ENCODE results near the gene KLHDC8A.

KLHDC8A gene

GRCh38 chr1:205344066-205344928 lies 12.4 kb downstream of the KLHDC8A start:
- DNase-seq (ENCODE audit: low spot score) = peak; percentile 74

- DNase-seq (ENCODE audit: low spot score) = peak; percentile 78
Observed at GRCh38 chr1:205343431-205344065, 13.2 kb downstream of the KLHDC8A start.

- DNase-seq (ENCODE audit: low spot score) = no peak
Observed at GRCh38 chr1:205342986-205343385, 13.7 kb downstream of the KLHDC8A start.

GRCh38 chr1:205340676-205341075 lies 16.0 kb downstream of the KLHDC8A start:
- DNase-seq (ENCODE audit: low spot score) = no peak

- no peak for DNase-seq (ENCODE audit: low spot score)
Observed at GRCh38 chr1:205339717-205340116, 17.0 kb downstream of the KLHDC8A start.

GRCh38 chr1:205339197-205339702 lies 17.5 kb downstream of the KLHDC8A start:
- DNase-seq (ENCODE audit: low spot score) = no peak

- no peak for DNase-seq (ENCODE audit: low spot score)
Observed at GRCh38 chr1:205338011-205338410, 18.7 kb downstream of the KLHDC8A start.

- DNase-seq (ENCODE audit: low spot score) = no peak
Observed at GRCh38 chr1:205337481-205337880, 19.2 kb downstream of the KLHDC8A start.

GRCh38 chr1:205335692-205336091 lies 21.0 kb downstream of the KLHDC8A start:
- peak; percentile 86 for DNase-seq (ENCODE audit: low spot score)

GRCh38 chr1:205332015-205332791 lies 24.5 kb downstream of the KLHDC8A start:
- no peak for DNase-seq (ENCODE audit: low spot score)

GRCh38 chr1:205330150-205330549 lies 26.6 kb downstream of the KLHDC8A start:
- no peak for DNase-seq (ENCODE audit: low spot score)

GRCh38 chr1:205329719-205330118 lies 27.0 kb downstream of the KLHDC8A start:
- DNase-seq (ENCODE audit: low spot score) = no peak

- DNase-seq (ENCODE audit: low spot score) = no peak
Observed at GRCh38 chr1:205328476-205328875, 28.2 kb downstream of the KLHDC8A start.

- DNase-seq (ENCODE audit: low spot score) = no peak
Observed at GRCh38 chr1:205326812-205327466, 29.8 kb downstream of the KLHDC8A start.

GRCh38 chr1:205325334-205325884 lies 31.3 kb downstream of the KLHDC8A start:
- peak; percentile 81 for DNase-seq (ENCODE audit: low spot score)

- DNase-seq (ENCODE audit: low spot score) = no peak
Observed at GRCh38 chr1:205324781-205325180, 31.9 kb downstream of the KLHDC8A start.

GRCh38 chr1:205323794-205324193 lies 32.9 kb downstream of the KLHDC8A start:
- DNase-seq (ENCODE audit: low spot score) = no peak

- no peak for DNase-seq (ENCODE audit: low spot score)
Observed at GRCh38 chr1:205321959-205322283, 34.8 kb downstream of the KLHDC8A start.

GRCh38 chr1:205321162-205321958 lies 35.4 kb downstream of the KLHDC8A start, which contains the start of gene NUAK2:
NUAK2 (minus strand) TSS chr1:205321745; CDS start chr1:205321628, 117 bp downstream.
- DNase-seq (ENCODE audit: low spot score) = peak; percentile 98

GRCh38 chr1:205319081-205320018 lies 37.4 kb downstream of the KLHDC8A start:
- no peak for DNase-seq (ENCODE audit: low spot score)
